CD4-positive, alpha-beta T cell (primary cell): ENCODE data around the gene HOXB7. TPM values are rescaled to one million over a fixed set of nuclear protein-coding genes. Genes with fewer than 3 reads are reported as not detected.

ENCODE experiments used
- ATAC-seq: fragments of 200-7000 bp; cut with Tn5 transposase; one replicate; pipeline ENCODE4 v1.10.0; 2022; ENCODE audit warnings: mild to moderate bottlenecking; ENCODE audit not compliant: poor library complexity
- CTCF ChIA-PET: fragments of 350-600 bp; sonication (Branson Sonifier 250); formaldehyde crosslinking; loops from one replicate; lab custom pipeline; 2021; ENCODE audit warnings: antibody characterized with exemption, inconsistent platforms; lab: Charles Lee
- POLR2A ChIA-PET: fragments of 350-600 bp; sonication (Branson Sonifier 250); formaldehyde crosslinking; loops from one replicate; lab custom pipeline; 2021; ENCODE audit warnings: antibody characterized with exemption, inconsistent platforms; lab: Charles Lee
- DNase-seq, 14 experiments: peaks; one replicate each; pipeline ENCODE4 v3.0.0-alpha.2; 2013 to 2020; ENCODE audit warnings: mixed read lengths in 2 of 14
- H3K27ac ChIP-seq, 2 donors: one replicate each; pipeline versions ENCODE4 v1.5.1 to v1.7.0; 2013; ENCODE audit warnings: low read length in 2 of 2, low read depth in 1 of 2, mild to moderate bottlenecking in 1 of 2
- H3K27me3 ChIP-seq, 2 experiments: 1 replicate in 1 of 2; 2 replicates in 1 of 2; pipeline versions ENCODE4 v1.6.1 to v1.7.0; 2013; ENCODE audit warnings: low read length in 2 of 2, control low read depth in 1 of 2, mild to moderate bottlenecking in 1 of 2, moderate library complexity in 1 of 2; ENCODE audit not compliant: insufficient read depth in 2 of 2, control insufficient read depth in 1 of 2
- H3K36me3 ChIP-seq: one replicate; pipeline ENCODE4 v1.6.1; 2013; ENCODE audit warnings: low read length, control low read depth; ENCODE audit not compliant: insufficient read depth
- H3K4me1 ChIP-seq: one replicate; pipeline ENCODE4 v1.6.1; 2013; ENCODE audit warnings: low read length, control low read depth; ENCODE audit not compliant: insufficient read depth
- H3K4me3 ChIP-seq: one replicate; pipeline ENCODE4 v1.5.1; 2013; ENCODE audit warnings: mild to moderate bottlenecking, low read length, moderate library complexity
- H3K9me3 ChIP-seq, 2 experiments: 1 replicate in 1 of 2; 2 replicates in 1 of 2; pipeline versions ENCODE4 v1.6.1 to v1.7.0; 2013; ENCODE audit warnings: low read length in 2 of 2, mild to moderate bottlenecking in 2 of 2, control low read depth in 1 of 2, moderate library complexity in 1 of 2; ENCODE audit not compliant: control insufficient read depth in 1 of 2, insufficient read depth in 1 of 2
- H3K27ac Mint-ChIP-seq: one replicate; pipeline ENCODE4 v1.8.0; 2020; ENCODE audit warnings: mixed read lengths
- H3K27me3 Mint-ChIP-seq: one replicate; pipeline ENCODE4 v1.8.0; 2021; ENCODE audit warnings: mixed read lengths
- H3K36me3 Mint-ChIP-seq: one replicate; pipeline ENCODE4 v1.8.0; 2021; ENCODE audit warnings: low read depth, mixed read lengths
- H3K4me1 Mint-ChIP-seq: one replicate; pipeline ENCODE4 v1.8.0; 2021; ENCODE audit warnings: low read depth, mixed read lengths
- H3K4me3 Mint-ChIP-seq: one replicate; pipeline ENCODE4 v1.8.0; 2020; ENCODE audit warnings: mild to moderate bottlenecking, mixed read lengths
- H3K9me3 Mint-ChIP-seq: one replicate; pipeline ENCODE4 v1.8.0; 2020; ENCODE audit warnings: mixed read lengths
- intact Hi-C, 2 experiments: fragments of 100-400 bp; cut with DNase I in 1 of 2; cut with micrococcal nuclease in 1 of 2; formaldehyde crosslinking; loops; one replicate each; pipeline versions ENCODE4 v1.15.1 to v1.9.0; 2023 to 2025; cut with DNase I, micrococcal nuclease
- total RNA-seq, 174 experiments: library from RNA in 2 of 174; stranded (reverse) in 2 of 174; gene quantifications; one replicate each; pipeline ENCODE4 v1.2.3 and lab custom pipeline; 2021 to 2026
- TF ChIP-seq, protein P1 (sequence below): fragments of 200-600 bp; IDR thresholded peaks from one replicate; pipeline ENCODE4 v1.8.0; 2022; ENCODE audit warnings: antibody characterized with exemption, mild to moderate bottlenecking

HOXB7 gene
- total RNA-seq, 2 experiments from 2014 or later: not detected

DNA sequence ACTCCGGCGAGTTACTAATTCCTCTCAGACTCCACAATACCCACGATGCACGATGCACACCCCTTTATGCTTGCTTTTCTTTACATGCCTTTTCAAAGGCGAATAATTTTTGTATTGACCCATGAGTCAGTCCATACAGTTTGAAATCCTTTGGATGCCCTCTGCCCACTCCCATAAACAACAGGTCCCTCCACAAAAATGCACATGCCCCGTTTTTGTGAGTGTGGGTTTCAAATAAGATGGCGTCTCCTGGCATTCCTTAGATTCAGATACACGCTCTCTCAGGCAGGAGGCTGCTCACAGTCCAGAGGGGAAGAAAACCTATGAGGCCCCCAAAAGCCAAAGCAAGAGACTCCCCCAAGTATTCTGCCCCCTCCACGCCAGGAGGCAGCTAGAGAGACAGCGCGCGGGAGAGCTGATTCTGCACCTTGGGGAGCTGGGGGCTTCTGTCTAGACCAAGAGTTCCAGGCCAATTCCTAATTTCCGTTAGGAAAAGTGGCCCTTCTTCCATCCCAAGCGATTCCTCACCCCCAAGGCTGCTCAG, 34.9 kb upstream of the HOXB7 start:
- ChIA-PET POLR2A (no interaction called here), CTCF (interaction anchor here (1.0 kb wide), 1 partner anchor 9 kb away, joined by 3 read pairs; no protein-coding TSS in a partner anchor)
- Histone ChIP-seq H3K4me1 (peaks cover 38% of the 10 kb centered on the region), H3K4me3 (peak overlapping the region; percentile 65), H3K27me3 (peaks cover 60 to 74% of the 10 kb centered on the region in 2 experiments), H3K36me3 (no peaks in the 10 kb centered on the region), H3K27ac (no peak overlapping the region), H3K9me3 (peaks cover 0 to 16% of the 10 kb centered on the region in 2 experiments)
- no peaks in the 10 kb centered on the region for H3K9me3 Mint-ChIP-seq
- DNase-seq (no peak), ATAC-seq (no peak)
- H3K36me3 Mint-ChIP-seq: no peaks in the 10 kb centered on the region
- no peak overlapping the region for H3K27ac Mint-ChIP-seq
- H3K27me3 Mint-ChIP-seq: peaks cover 92% of the 10 kb centered on the region
- peak overlapping the region; percentile 73 for H3K4me3 Mint-ChIP-seq
- intact Hi-C loops: no loop called here
- TF ChIP-seq, protein P1, sequence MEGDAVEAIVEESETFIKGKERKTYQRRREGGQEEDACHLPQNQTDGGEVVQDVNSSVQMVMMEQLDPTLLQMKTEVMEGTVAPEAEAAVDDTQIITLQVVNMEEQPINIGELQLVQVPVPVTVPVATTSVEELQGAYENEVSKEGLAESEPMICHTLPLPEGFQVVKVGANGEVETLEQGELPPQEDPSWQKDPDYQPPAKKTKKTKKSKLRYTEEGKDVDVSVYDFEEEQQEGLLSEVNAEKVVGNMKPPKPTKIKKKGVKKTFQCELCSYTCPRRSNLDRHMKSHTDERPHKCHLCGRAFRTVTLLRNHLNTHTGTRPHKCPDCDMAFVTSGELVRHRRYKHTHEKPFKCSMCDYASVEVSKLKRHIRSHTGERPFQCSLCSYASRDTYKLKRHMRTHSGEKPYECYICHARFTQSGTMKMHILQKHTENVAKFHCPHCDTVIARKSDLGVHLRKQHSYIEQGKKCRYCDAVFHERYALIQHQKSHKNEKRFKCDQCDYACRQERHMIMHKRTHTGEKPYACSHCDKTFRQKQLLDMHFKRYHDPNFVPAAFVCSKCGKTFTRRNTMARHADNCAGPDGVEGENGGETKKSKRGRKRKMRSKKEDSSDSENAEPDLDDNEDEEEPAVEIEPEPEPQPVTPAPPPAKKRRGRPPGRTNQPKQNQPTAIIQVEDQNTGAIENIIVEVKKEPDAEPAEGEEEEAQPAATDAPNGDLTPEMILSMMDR: no peak
- peaks cover 21% of the 10 kb centered on the region for H3K4me1 Mint-ChIP-seq

DNA sequence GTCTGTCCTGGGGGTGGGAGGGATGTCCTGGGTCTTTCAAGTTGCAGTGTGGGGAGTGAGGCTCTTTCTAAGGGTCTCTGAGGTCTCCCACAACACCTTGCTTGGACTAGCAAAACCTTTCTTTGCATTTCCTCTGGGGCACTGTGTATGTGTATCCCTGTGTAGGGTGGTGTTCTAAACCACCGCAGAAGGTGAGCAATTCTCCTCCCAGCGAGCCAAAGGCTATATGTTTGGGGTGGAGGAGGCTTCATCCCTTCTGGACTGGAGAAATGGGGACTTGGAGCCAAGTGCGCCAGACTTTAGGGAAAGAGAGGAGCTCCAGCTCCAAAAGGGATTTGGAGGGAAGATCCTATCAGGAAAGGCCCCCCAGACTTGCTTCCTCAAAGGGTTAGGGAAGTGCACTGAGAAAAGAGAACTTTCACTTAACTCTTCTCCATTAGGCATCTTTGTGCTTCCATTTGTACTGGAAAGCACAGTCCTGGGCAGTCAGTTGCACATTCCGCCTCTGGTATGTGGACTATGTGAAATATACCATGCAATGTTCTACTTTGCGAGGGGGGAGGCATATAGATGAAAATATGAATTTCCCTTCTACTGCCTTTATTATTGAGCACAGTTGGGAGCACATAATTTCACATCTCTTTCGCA, 34.2 kb upstream of the HOXB7 start:
- Histone ChIP-seq H3K4me3 (no peak overlapping the region), H3K9me3 (peaks cover 0 to 16% of the 10 kb centered on the region in 2 experiments), H3K27me3 (peaks cover 66 to 81% of the 10 kb centered on the region in 2 experiments), H3K4me1 (peaks cover 38% of the 10 kb centered on the region), H3K36me3 (no peaks in the 10 kb centered on the region), H3K27ac (no peak overlapping the region)
- Mint-ChIP-seq H3K9me3 (no peaks in the 10 kb centered on the region), H3K4me1 (peaks cover 21% of the 10 kb centered on the region), H3K27me3 (peaks cover 93% of the 10 kb centered on the region), H3K4me3 (peak overlapping the region; percentile 73), H3K36me3 (no peaks in the 10 kb centered on the region), H3K27ac (no peak overlapping the region)
- intact Hi-C loops: no loop called here
- DNase-seq: no peak
- ChIA-PET CTCF (interaction anchor here (0.7 kb wide), 1 partner anchor 334 kb away, joined by 4 read pairs; no protein-coding TSS in a partner anchor), POLR2A (no interaction called here)
- ATAC-seq: no peak
- TF ChIP-seq, protein P1: no peak

DNA sequence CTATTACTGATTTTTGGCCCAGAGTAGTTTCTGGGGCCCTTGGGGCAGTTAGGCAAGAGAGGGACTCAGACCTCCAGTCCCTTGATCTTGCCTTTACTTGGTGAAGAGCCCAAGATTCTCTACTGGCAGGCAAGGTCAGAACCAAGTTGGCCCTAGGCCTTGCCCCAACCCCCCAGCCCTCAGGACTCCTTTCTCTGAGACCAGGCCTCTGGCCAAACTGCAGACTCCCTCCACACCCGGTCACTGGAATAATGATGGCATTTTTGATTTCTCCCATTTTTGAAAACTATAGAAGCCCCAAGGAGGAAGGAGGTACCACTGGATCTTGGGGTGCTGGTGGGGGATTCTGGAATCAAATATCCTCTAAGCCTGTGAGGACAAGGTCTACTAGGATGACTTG, 33.3 kb upstream of the HOXB7 start:
- peaks cover 93% of the 10 kb centered on the region for H3K27me3 Mint-ChIP-seq
- H3K4me1 ChIP-seq: peaks cover 38% of the 10 kb centered on the region
- H3K9me3 Mint-ChIP-seq: no peaks in the 10 kb centered on the region
- H3K4me3 Mint-ChIP-seq: no peak overlapping the region
- TF ChIP-seq, protein P1: no peak
- no peak overlapping the region for H3K27ac Mint-ChIP-seq
- ATAC-seq (no peak), DNase-seq (no peak)
- H3K4me1 Mint-ChIP-seq: peaks cover 21% of the 10 kb centered on the region
- H3K27ac ChIP-seq: no peak overlapping the region
- H3K36me3 Mint-ChIP-seq: no peaks in the 10 kb centered on the region
- H3K27me3 ChIP-seq: peaks cover 71 to 83% of the 10 kb centered on the region in 2 experiments
- CTCF ChIA-PET: interaction anchor here (0.7 kb wide), 1 partner anchor 333 kb away, joined by 4 read pairs; no protein-coding TSS in a partner anchor
- POLR2A ChIA-PET: no interaction called here
- intact Hi-C loops: no loop called here
- peaks cover 0 to 16% of the 10 kb centered on the region in 2 experiments for H3K9me3 ChIP-seq
- H3K36me3 ChIP-seq: no peaks in the 10 kb centered on the region
- H3K4me3 ChIP-seq: no peak overlapping the region
